ENCODE data around the gene NTSR1. TPM values are rescaled to one million over a fixed set of nuclear protein-coding genes. Genes with fewer than 3 reads are reported as not detected.

Gene NTSR1
- polyA plus RNA-seq, 1 donor from 2014 or later: 0.05 TPM

- H4K20me1 ChIP-seq (ENCODE audit: insufficient read depth): no peaks in the 10 kb centered on the region
- H3K79me2 ChIP-seq (replicated peaks; ENCODE audit: insufficient read depth, low read length): no peaks in the 10 kb centered on the region
- H3K4me2 ChIP-seq (ENCODE audit: low read length): no peak overlapping the region
- no peaks in the 10 kb centered on the region for H3K9me2 ChIP-seq (ENCODE audit: insufficient read depth, low read length)
- H3K4me3 ChIP-seq (ENCODE audit: low read length): no peak overlapping the region
- TF ChIP-seq EP300 (conservative IDR thresholded peaks at IDR 0.05; ENCODE audit: poor library complexity, severe bottlenecking) (no peak), TAF1 (IDR thresholded peaks at IDR 0.05; ENCODE audit: low read depth) (no peak), RAD21 (conservative IDR thresholded peaks at IDR 0.05) (no peak), POLR2AphosphoS5 (IDR thresholded peaks at IDR 0.05) (no peak), MXI1 (conservative IDR thresholded peaks at IDR 0.05; ENCODE audit: poor library complexity, severe bottlenecking) (no peak), EZH2 (IDR thresholded peaks at IDR 0.05; ENCODE audit: borderline replicate concordance, insufficient read depth, low read length, poor library complexity, severe bottlenecking) (no peak), CTCF (IDR thresholded peaks at IDR 0.05; ENCODE audit: poor library complexity, severe bottlenecking) (no peak), SMC3 (conservative IDR thresholded peaks at IDR 0.05; ENCODE audit: poor library complexity) (no peak), REST (IDR thresholded peaks at IDR 0.05; ENCODE audit: borderline replicate concordance) (no peak)
- H3K36me3 ChIP-seq (ENCODE audit: insufficient read depth, low read length): no peaks in the 10 kb centered on the region
- no peaks in the 10 kb centered on the region for H3F3A ChIP-seq (ENCODE audit: insufficient read depth, low read length, poor library complexity, severe bottlenecking)
- H2AFZ ChIP-seq (ENCODE audit: low read depth, low read length): no peak overlapping the region
- H3K9me3 ChIP-seq (ENCODE audit: low read length): no peaks in the 10 kb centered on the region
- no peak overlapping the region for H3K9ac ChIP-seq (ENCODE audit: low read length)
- no peak overlapping the region for H3K27ac ChIP-seq (ENCODE audit: low read length)
- H3K27me3 ChIP-seq (ENCODE audit: insufficient read depth, low read depth, low read length): peaks cover 14% of the 10 kb centered on the region
Measured at GRCh38 chr20:62714799-62715198, 6.2 kb downstream of the NTSR1 start.

GRCh38 chr20:62715201-62715600 lies 6.6 kb downstream of the NTSR1 start:
- TF ChIP-seq CTCF (IDR thresholded peaks at IDR 0.05; ENCODE audit: poor library complexity, severe bottlenecking) (no peak), TAF1 (IDR thresholded peaks at IDR 0.05; ENCODE audit: low read depth) (no peak), POLR2AphosphoS5 (IDR thresholded peaks at IDR 0.05) (no peak), EZH2 (IDR thresholded peaks at IDR 0.05; ENCODE audit: borderline replicate concordance, insufficient read depth, low read length, poor library complexity, severe bottlenecking) (no peak), REST (IDR thresholded peaks at IDR 0.05; ENCODE audit: borderline replicate concordance) (no peak), EP300 (conservative IDR thresholded peaks at IDR 0.05; ENCODE audit: poor library complexity, severe bottlenecking) (no peak), RAD21 (conservative IDR thresholded peaks at IDR 0.05) (no peak), SMC3 (conservative IDR thresholded peaks at IDR 0.05; ENCODE audit: poor library complexity) (no peak), MXI1 (conservative IDR thresholded peaks at IDR 0.05; ENCODE audit: poor library complexity, severe bottlenecking) (no peak)
- Histone ChIP-seq H3K9me3 (ENCODE audit: low read length) (no peaks in the 10 kb centered on the region), H3K4me2 (ENCODE audit: low read length) (no peak overlapping the region), H3K9me2 (ENCODE audit: insufficient read depth, low read length) (no peaks in the 10 kb centered on the region), H3K4me3 (ENCODE audit: low read length) (no peak overlapping the region), H3K9ac (ENCODE audit: low read length) (no peak overlapping the region), H2AFZ (ENCODE audit: low read depth, low read length) (no peak overlapping the region), H3F3A (ENCODE audit: insufficient read depth, low read length, poor library complexity, severe bottlenecking) (no peaks in the 10 kb centered on the region), H3K27me3 (ENCODE audit: insufficient read depth, low read depth, low read length) (peaks cover 10% of the 10 kb centered on the region), H4K20me1 (ENCODE audit: insufficient read depth) (no peaks in the 10 kb centered on the region), H3K27ac (ENCODE audit: low read length) (no peak overlapping the region), H3K79me2 (replicated peaks; ENCODE audit: insufficient read depth, low read length) (no peaks in the 10 kb centered on the region), H3K36me3 (ENCODE audit: insufficient read depth, low read length) (no peaks in the 10 kb centered on the region)

Measured in neural cell (in vitro differentiated cells).